GM18517 (cell line): ENCODE measurements around the gene EDN2.

Source experiments
- ATAC-seq: cut with Tn5 transposase; IDR thresholded peaks from one replicate; pipeline ENCODE4 v1.9.1; 2021; ENCODE audit warnings: mild to moderate bottlenecking, moderate library complexity; ENCODE audit not compliant: unreplicated experiment

Gene EDN2

DNA sequence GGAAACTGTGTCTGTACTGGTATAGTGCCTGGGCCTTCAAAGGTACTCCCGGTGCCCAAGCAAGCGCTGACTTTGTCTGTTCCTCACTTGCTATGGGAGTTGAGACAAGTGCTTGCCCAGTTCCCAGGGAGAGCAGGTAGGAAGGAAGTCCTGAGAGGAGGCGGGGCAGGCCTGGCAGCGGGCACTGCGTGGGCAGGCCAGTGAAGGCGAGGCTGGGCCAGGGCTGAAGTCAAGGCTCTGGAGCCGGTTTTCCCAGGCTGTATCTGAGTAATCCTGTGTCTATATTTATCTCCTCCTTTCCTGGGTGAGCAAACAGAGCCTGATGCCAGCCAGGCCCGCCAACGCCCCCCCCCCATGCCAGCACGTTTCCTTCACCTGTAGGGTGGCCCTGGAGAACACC lies 15.9 kb upstream of the EDN2 start:
- ATAC-seq = no peak

DNA sequence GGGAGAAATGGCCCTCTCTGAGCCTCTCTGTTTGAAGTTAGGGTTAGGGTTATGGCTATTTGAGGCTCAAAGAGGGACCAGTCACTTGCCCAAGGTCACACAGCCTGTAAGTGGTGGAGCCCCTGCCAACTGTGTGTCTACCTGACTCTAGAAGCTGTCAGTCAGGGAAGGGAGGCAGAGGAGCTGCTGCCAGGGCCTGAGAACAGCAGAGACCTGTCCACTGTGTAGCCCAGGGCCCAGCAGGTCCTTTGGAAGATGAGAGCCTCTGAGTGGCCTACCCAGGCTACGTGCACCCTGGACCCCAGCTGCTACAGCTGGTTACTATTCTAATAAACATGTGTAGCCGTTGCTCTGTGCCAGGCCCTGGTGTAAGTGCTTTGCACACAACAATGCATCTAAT lies 15.1 kb upstream of the EDN2 start:
- no peak for ATAC-seq

DNA sequence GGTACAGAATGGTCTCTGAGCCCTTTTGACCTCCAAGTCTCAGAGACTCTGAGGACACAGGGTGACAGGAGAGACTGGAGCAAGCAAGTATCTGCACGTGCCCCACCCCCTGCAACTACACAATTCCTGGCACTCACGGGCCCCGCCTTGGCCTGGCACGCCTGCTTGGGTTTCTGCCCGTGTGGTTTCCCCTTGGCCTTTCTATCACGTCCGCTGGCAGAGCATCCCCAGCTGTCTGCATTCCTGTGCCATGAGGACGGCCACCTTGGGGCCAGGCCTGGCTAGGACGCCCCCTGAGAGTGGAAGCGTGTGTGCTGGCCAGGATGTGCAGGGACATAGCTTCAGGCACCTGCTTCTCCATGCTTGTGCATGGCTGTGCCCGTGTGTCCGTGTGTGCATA lies 14.3 kb upstream of the EDN2 start:
- ATAC-seq = no peak

DNA sequence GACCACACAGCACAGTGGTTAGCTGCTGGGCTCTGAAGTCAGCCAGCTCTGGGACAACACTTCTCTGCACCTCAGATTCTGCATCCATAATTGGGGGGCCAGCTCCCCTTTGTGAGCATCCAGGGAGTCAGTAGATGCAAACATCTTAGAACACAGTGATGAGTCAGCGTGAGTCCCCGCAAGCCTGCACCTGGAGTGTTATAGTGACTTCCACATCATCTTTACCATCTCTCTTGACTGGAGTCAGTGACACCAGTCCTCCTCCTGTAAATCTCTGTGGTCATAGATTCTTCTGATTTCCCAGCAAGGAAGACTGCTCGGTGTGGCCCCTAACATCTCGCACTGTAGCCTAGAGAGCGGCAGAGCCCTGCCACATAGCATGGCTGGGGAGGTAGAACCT lies 13.9 kb upstream of the EDN2 start:
- no peak for ATAC-seq

DNA sequence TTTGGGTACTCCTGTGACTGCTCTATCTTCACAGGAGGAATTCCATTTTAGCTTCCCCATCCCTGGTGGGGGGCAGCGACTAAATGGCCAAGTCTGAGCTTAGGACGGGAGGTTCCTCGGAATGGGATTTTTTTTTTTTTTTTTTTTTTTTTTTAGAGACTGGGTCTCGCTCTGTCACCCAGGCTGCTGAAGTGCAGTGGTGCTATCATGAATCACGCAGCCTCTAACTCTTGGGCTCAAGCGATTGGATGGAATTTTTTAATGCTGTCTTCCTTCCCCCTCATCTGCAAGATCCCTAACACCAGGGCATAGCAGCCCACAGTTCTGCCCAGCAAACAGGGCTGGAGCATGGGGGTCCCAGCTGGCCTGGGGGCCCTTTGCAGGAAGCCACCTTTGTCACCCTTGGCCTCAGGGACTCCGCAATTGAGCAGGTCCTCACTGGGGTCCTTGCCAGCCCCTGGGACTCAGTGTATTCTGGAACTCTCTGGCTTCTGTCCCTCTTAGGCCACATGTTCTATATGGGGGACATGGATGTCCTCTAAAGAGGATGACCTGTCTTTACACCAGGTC lies 13.1 kb upstream of the EDN2 start:
- ATAC-seq = no peak

DNA sequence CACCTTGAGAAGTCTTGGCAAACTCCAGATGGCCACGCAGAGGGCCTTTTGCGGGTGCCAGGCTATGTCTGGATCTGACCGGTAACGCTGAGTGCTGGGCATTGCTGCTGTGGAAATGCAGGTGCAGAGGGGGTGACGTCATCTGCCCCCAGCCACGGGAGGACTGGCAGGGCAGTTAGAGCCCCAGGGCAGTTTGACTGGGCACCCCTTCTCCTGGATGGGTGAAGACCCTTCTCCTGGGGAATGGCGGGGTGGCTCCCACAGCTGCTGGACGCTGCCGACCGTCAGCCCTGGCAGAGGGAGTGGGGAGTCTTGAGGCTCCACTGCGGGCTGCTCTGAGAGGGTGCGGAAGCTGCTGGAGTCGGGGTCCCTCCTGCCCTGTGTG lies 12.6 kb upstream of the EDN2 start:
- no peak for ATAC-seq

DNA sequence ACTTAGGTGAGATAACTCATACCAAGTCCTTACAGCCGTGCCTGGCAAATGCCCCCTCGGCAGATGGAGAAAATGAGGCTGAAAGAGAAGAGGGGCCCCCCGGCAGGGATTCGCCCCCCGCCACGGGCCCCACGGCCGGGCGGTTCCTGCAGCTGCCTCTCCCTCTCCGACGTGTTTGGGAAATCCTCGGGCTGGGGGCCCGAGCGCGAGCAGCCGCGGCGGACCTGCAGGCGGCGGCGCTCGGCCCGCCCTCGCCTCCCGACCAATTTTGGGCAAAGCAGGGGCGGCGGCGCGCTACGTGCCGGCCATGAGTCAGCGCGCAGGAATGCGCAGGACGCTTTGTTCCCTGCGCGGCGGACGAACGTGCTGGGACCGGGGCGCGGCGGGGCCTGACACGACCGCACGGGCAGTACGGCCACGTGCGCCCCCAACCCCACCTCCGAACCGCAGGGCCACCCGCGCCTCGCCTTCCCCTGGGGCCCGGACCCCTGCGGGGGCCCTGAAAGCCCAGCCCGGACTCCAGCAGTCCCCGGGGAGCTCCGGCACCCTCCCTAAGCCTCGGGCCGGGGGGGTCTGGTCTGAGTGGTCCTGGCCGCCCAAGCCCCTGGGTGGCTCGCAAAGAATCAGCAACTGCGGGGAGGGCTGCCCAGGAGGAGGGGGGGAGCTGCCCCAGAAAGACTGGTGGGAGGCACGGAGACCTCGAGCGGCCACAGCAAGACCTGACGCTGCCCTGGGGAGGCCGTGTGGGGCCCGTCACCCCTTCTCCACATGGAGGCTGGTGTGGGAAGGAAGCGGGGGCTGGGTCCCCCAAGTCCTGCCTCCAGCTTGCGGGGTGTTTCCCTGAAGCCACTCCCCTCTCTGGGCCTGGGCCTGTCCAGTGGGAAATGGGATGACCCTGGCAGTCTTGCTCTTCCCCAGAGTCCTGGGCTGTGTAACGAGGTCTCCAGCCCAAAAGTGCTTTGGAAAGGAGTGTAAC lies 11.9 kb upstream of the EDN2 start:
- ATAC-seq = no peak

DNA sequence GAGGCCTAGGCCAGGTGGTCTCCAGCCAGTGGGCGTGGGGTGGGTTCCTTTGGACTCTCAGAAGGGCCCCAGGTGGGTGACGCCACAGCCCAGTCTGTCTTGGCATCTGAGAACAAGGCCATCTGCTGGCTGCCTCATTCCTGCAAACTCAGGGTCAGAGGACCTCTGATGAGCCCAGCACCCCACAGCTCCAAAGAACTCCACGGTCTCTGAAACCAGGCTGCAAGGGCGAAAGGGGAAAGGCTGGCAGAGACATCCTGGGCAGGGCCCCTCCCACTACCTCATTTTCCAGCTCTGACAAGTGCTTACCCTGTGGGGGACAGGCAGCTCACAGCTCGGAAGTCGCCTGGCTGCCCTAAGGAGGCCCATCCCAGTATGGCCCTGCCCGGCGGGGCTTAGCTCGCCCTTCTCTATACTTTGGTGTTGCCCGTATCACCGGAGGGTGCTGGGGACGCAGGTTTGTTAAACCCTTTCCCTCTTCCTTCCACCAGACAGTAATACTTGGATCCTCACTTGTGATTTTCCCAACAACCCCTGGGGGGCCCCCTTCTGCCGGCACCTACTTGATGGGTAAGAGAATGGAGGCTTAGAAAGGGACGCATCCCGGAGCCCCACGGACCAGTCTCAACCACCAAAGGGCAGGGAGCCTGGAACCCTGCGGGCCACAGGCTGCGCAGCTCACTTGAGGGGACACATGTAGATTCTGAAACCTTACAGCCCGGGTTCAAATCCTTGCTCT lies 10.9 kb upstream of the EDN2 start:
- no peak for ATAC-seq

DNA sequence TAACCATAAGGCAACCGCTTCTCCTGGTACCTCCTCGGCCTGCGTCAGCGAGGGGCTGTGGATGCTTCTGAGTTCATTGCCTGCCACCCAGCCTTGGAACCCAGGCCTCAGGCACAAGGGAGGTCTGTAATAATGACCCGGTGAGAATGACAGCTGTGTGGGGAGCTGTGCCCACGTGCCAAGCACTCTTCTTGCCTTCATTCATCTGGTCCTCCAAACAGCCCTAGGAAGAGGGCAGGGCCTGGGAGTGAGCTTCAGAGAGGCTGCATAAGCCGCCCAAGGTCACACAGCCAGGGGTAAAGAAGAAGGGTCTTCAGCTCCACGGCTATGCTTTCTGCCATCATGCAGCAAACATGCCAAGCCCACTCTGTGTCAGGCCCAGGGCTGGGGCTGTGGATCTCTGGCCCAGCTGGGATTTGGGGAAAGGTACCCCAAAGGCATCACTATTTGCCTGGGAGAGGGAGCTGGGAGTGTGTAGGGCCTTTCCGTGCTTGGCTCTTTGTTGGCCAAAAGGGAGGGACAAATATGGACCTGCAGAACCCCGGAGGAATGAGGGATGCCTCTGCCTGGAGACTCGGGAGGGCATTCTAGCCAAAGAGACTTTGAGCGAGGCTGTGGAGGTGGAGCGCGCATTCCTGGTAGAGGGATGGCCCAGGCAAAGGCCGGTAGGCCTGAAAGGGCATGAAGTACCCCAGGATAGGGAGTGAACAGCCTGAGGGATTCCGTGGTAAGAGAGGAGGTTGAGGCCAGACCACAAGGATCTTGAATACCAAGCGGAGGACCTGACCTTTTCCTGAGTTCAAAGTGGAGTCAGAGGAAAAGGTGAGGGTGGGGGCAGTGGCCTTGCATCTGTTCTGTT lies 10.1 kb upstream of the EDN2 start:
- ATAC-seq = no peak

DNA sequence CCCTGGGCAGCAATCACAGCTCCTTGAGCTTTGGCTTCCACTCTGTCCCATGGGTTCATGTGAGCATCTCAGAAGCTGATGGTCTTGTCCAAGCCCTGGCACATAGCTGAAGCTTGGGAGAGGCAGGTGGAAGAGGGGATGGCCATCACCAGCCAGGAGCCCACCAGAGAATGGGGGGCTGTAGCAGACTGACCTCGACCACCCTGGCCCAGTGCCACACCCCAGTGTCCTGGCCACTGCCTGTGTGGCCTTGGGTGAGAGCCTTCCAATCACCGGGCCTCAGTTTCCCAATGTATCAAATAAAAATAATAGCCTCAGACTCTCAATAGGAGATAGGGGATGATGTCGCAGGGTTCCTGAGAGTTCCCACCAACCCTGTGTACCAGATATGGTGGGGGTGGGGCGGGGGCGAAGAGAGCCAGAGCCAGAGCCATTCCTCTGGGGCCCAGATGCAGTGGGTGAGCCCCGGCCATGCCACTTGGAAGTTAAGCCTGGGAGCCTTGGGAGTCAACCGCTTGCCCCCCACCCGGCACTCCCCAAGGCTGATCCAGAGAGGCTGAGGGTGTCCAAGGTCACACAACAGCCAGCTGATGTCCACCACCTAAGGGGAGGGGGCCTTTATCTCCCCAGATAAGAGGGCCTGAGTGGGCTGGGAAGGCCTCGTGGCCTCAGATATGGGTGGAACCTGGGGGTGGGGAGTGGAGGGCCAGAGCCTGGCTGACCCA lies 9.3 kb upstream of the EDN2 start:
- ATAC-seq = no peak

DNA sequence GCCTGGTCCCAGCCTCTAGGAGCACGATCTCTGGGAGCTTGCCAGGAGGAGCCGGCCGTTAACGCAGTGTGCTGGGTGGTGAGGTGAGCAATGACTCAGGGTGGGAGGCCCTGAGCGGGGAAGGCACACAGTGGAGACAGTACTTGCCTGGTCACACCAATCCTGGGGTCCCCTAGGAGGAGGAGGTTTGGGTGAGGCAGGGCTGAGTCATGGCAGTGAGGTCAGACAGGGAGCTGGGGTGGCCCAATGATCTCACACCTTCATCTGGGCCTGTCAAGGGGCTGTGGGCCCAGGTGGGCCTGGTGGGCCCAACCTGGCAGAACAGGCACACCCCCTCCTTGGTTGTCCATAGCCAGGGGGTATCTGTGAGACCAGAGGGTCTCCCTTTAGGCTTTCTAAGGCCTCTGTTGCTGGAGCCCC lies 8.6 kb upstream of the EDN2 start:
- no peak for ATAC-seq

DNA sequence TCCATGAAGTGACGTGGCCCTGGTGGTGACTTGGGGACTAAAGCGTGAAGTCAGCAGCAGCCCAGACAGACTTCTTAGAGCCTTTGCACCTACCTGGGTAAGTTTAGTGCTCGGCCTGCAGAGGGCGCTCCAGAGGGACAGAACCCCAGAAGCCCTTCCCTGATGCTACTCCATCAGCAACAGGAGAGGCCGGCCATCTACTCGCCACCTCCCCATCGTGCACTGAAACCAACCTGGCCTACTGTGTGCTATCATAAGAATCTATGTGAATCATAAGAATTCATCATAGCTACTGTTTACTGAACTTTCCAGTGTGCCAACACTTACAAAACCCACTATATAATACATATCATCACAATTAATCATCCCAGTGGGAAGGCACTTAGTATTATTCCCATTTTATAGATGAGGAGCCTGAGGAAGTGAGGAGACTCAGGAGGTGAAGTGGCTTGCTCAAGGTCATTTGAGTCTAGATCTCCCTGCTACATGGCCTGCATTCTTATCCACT lies 7.9 kb upstream of the EDN2 start:
- ATAC-seq = no peak

DNA sequence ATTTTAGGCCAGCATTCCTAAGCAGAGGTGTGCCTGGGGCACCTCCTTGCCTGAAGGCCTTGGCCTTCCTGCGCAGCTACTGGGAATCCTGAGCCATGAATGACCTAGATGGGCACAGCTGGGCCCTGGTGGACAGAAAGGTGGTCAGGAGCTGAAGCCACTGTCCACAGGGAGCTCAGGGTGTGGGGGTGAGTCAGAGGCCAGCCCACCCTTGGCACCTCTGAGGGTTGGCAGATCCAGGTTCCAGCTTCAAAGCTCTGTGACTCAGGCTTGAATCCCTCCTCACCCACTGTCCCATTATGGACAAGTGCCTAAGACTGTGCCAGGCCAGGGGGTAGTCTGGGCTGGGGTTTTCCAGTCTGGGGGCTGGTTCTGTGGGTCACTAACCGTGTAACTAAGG lies 6.4 kb upstream of the EDN2 start:
- ATAC-seq = no peak

DNA sequence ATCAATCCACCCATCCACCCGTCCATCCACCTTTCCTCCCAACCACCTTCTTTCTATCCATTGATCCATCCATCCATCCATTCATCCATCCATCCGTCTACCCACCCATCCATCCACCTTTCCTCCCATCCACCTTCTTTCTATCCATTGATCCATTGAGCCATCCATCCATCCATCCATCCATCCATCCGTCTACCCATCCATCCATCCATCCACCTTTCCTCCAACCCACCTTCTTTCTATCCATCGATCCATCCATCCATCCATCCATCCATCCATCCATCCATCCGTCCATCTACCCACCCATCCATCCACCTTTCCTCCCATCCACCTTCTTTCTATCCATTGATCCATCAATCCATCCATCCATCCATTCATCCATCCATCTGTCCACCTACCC lies 5.1 kb upstream of the EDN2 start:
- no peak for ATAC-seq

DNA sequence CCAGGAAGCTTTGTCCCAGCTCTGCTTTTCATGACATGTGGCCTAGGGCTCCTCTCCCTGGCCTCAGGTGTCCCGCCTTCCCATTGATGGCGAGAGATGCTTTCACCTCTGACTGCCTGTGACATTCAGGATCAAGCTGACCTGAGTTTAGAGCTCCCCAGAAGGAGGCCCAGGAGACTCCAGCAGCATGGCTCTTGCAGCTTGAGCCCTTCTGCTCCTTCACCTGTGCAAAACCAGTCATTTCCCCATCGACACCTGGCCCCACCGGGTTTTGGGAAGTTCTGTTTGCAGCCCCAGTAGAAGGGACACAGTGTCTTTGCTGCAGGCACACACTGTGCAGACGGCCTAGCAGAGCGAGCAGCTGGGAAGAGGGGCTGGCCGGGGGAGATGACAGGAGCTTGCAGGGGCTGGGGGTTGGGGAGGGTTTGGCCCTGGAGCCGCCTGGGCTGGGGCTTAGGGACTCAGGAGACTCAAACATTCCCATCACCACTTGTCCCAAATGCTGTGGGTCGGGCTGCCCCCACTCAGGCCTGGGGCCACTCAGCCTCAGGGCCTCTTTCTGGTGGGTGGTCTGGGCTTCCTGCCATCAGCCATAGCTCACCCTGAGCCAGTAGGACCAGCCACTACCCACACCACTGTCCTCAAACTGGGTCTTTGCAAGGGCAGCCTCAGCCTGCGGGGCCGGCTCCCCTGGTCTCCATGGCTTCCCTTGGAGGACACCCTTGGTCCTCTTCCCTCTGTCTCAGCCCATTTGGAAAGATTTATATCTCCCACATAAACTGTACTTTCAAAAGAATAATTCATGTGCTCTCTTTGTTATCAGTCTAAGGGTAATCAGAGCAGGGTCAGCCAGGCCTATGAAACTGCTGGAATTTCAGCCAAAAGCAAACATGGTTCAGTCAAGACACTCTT lies 3.8 kb upstream of the EDN2 start:
- no peak for ATAC-seq

DNA sequence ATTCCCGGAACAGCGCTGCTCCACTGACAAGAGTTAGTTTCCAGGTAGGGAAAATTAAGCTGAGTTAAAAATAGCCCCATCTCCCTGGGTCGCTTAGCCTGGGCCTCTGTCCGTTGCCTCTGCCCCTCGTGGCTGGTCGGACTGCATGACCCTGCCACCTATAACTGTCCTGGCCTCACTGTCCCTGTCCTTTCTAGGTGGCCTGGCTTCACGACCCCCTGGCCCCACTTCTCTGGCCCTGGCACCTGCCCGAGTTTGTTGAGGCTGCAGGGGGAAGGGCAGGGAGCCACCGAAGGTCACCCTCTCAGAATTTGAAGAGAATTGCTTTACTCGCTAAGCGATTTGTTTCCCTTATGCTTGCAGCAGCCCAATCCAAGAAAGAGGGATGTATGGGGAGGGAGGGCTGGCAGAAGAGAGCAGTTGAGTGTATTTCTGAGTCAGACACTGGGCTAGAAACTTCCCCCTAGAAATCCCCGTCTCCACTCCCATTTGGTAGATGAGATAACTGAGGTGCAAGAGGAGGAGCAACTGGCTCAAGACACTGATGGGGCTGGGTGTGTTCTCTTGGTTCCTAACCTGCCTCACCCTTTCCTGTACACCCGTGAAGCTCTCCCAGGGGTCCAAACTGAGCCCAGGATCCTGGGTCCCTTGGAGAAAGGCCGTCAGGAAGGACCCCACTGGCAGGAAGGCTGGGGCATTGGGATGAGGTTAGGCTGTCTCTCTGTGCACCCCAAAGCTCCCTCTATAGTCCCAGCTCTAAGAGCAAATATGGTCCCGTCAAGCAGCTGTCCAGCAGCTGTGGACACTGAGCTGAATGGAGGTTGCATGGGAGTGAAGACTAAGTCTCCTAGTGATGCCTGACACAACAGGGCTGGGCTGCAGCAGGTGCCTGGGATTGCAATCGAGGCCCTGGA lies 2.9 kb upstream of the EDN2 start:
- no peak for ATAC-seq

DNA sequence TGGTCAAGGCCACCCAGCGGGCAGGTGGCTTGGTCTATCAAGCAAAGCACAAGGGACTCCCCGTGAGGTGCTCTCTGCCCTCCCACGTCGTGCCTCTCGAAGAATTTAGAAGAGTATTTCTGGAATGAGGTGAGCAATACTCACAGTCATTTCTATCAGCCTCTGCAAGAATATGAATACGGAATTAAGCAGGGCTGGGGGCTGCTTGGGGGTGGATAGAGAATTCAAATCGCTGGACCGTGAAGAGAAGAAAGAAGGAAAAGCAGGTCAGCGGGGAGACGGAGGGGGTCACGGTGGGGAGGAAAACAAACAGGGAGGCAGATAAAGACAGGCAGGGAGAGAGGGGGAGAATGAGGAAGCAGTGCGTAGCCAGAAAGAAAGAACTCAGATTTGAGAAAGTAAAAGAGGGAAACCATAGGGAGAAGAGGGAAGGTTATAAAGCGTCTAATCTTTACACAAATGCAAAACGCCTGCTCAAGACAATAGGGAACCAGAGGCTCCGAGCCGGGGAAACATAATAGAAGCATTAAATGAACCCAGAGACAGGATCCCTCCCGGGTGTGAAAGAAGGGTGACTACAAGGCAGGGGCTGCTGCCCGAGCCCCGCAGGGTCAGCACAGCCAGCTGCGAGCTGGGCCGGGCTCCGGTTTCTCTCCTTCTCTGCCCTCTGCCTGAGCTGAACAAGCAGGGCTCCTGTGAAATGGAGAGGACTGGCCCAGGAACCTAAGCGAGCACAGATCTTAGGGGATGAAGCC lies 2.1 kb upstream of the EDN2 start:
- no peak for ATAC-seq
